C4-2B (cell line): Measurements from ENCODE around the gene LDLR.

ENCODE experiments used
- CTCF ChIP-seq: fragments of 450-650 bp; conservative IDR thresholded peaks from 2 replicates; pipeline ENCODE4 v1.5.1; 2017; ENCODE audit warnings: mild to moderate bottlenecking
- ZFX ChIP-seq: fragments of 450-650 bp; IDR thresholded peaks from 2 replicates; pipeline ENCODE4 v1.6.1; 2017

- TF ChIP-seq CTCF (no peak), ZFX (no peak)
These were observed 19.5 kb downstream of the LDLR start for GRCh38 chr19:11108746-11109145.
